Body of pancreas (tissue), 4 donors: ENCODE data around the gene GPR137. TPM values are rescaled to one million over a fixed set of nuclear protein-coding genes. Genes with fewer than 3 reads are reported as not detected.
"Not testable (repeated sequence)": the region's sequence is repeated elsewhere in the genome, so short reads cannot be mapped to it uniquely, and the experiment has no call there.

Experiments used
- ATAC-seq: fragments of 150-250 bp; one replicate; pipeline ENCODE4 v1.9.1; 2016
- DNase-seq, 4 donors: peaks; one replicate each; pipeline ENCODE4 v3.0.0-alpha.2; 2019
- H3K27ac ChIP-seq, 4 donors: fragments of 200-600 bp; sonication (generic); 1 replicate in 3 of 4; 2 replicates in 1 of 4; pipeline versions ENCODE4 v1.5.1 to v1.6.1; 2016 to 2019; ENCODE audit warnings: mild to moderate bottlenecking in 1 of 4, mixed read lengths in 1 of 4, moderate library complexity in 1 of 4
- H3K27me3 ChIP-seq, 2 donors: fragments of 200-600 bp; sonication (generic); one replicate each; pipeline ENCODE4 v1.6.0; 2016; ENCODE audit warnings: mild to moderate bottlenecking in 1 of 2
- H3K36me3 ChIP-seq, 2 donors: fragments of 200-600 bp; sonication (generic); replicated peaks in 1 of 2; 2 replicates each; pipeline ENCODE4 v1.5.1; 2016; ENCODE audit warnings: low read depth in 2 of 2; ENCODE audit not compliant: insufficient read depth in 1 of 2
- H3K4me1 ChIP-seq: fragments of 200-600 bp; sonication (generic); one replicate; pipeline ENCODE4 v1.6.0; 2016
- H3K4me3 ChIP-seq, 2 donors: fragments of 200-600 bp; sonication (generic); 1 replicate in 1 of 2; 2 replicates in 1 of 2; pipeline ENCODE4 v1.5.1; 2016 to 2019
- H3K9me3 ChIP-seq, 3 donors: fragments of 200-600 bp; sonication (generic); 1 replicate in 2 of 3; 2 replicates in 1 of 3; pipeline ENCODE4 v1.5.1; 2016
- POLR2A ChIP-seq, 3 donors: fragments of 450-650 bp; IDR thresholded peaks; one replicate each; pipeline ENCODE4 v1.6.1; 2016; ENCODE audit warnings: antibody characterized with exemption in 3 of 3, mild to moderate bottlenecking in 2 of 3
- WGBS, 2 donors: methylation state at CpG; one replicate each; pipeline ENCODE4 v1.1.5; 2017; 5-methylcytosine and 5-hydroxymethylcytosine counted together
- intact Hi-C: fragments of 100-400 bp; cut with DNase I; formaldehyde crosslinking; loops from one replicate; pipeline ENCODE4 v1.15.1; 2023
- total RNA-seq, 2 donors: library from RNA; depleted of rRNA; stranded (reverse); fragments of >200 nt; gene quantifications; one replicate each; pipeline ENCODE4 v1.1.0, GENCODE V29; 2016
- TF ChIP-seq, protein P1 (sequence below), 7 experiments: fragments of 450-650 bp in 4 of 7; fragments of 200-600 bp in 3 of 7; sonication (generic) in 3 of 7; IDR thresholded peaks; one replicate each; pipeline ENCODE4 v1.5.1; 2016 to 2019; ENCODE audit warnings: antibody characterized with exemption in 7 of 7

Gene GPR137
- total RNA-seq, 2 donors from 2014 or later: 4.4 to 19.4 TPM

DNA sequence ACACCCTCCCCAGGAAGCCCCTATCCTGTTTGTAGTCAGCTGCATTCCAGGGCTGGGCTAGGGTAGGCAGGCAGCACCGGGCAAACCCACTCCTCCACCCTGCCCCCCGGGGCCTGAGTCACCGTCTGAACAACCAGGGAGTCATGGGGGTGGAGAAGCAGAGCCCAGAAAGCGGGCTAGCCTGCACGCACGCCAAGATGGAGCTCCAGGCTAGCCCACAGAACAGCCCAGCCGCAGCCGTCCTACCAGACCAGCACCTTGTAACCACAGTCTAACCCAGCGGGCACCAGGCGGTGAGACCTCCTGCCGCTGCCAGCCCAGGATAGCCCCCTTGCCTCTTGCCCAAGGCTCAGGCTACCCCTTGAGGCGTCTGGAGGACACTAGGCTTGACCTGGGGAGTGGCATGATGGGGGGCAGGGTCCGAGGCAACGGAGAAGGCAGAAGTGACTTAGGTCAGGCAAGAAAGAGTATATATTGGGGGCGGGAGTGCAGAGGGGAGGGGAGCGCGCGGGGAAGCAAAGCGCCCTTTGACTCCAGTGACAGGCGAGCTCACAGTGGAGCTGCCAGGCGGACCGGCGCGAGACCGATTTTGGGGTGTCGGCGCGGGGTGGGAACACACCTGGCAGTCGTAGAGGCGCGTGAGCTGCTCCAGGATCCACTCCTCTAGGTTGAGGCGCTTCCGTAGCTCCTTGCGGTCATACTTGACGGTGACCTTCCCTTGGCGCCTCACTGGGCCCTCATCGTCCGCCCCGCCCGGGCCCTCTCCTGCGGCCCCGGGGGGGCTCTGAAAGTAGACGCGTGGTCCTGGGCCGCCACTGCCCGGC is 39.6 kb upstream of the GPR137 start:
- peaks cover 50% of the 10 kb centered on the region for H3K4me1 ChIP-seq
- DNase-seq: peak; percentile 80 to 91 (median 87)

DNA sequence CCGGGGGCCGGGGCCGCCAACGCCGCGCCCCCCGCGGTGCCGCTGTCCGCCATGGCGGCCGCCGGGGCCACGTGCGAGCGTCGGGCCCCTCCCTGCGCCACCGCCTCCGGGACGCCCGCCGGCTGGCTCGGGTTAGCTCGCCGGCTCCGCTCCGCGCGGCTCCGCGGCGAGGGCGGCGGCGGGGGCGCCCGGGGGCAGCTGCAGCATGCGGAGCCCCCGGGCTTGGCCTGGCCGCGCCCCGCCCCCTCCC is 39.1 kb upstream of the GPR137 start:
- H3K9me3 ChIP-seq, H3K4me3 ChIP-seq, DNase-seq, intact Hi-C loops, H3K27me3 ChIP-seq, H3K36me3 ChIP-seq: not testable (repeated sequence)
- Histone ChIP-seq H3K4me1 (peaks cover 52% of the 10 kb centered on the region), H3K27ac (peak overlapping the region; percentile 91 to 94 (median 92))
- 0% methylated on average over 8 of the region's 43 CpGs; no CpG with 5 or more reads in 1 of the 2 donors for WGBS, 2 donors
- TF ChIP-seq, protein P1, sequence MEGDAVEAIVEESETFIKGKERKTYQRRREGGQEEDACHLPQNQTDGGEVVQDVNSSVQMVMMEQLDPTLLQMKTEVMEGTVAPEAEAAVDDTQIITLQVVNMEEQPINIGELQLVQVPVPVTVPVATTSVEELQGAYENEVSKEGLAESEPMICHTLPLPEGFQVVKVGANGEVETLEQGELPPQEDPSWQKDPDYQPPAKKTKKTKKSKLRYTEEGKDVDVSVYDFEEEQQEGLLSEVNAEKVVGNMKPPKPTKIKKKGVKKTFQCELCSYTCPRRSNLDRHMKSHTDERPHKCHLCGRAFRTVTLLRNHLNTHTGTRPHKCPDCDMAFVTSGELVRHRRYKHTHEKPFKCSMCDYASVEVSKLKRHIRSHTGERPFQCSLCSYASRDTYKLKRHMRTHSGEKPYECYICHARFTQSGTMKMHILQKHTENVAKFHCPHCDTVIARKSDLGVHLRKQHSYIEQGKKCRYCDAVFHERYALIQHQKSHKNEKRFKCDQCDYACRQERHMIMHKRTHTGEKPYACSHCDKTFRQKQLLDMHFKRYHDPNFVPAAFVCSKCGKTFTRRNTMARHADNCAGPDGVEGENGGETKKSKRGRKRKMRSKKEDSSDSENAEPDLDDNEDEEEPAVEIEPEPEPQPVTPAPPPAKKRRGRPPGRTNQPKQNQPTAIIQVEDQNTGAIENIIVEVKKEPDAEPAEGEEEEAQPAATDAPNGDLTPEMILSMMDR (IDR thresholded peaks at IDR 0.05): peak in 2 of 7 experiments; percentile 1 to 15
- ATAC-seq: peak; percentile 11

More for the DNA sequence above, 39.6 kb upstream of the GPR137 start:
- TF ChIP-seq POLR2A (IDR thresholded peaks at IDR 0.05): peak; percentile 68 to 75 (median 74)
- TF ChIP-seq, protein P1 (IDR thresholded peaks at IDR 0.05): peak in 1 of 7 experiments; percentile 17
- H3K9me3 ChIP-seq: no peaks in the 10 kb centered on the region
- no peaks in the 10 kb centered on the region for H3K36me3 ChIP-seq
- H3K27me3 ChIP-seq: no peaks in the 10 kb centered on the region
- H3K4me3 ChIP-seq: peak overlapping the region; percentile 67 to 84
- WGBS, 2 donors: 1 to 2% methylated on average over 20 to 44 of the region's 46 CpGs
- intact Hi-C loops: no loop called here
- H3K27ac ChIP-seq: peak overlapping the region; percentile 91 to 94 (median 92)
- peak; percentile 4 for ATAC-seq

DNA sequence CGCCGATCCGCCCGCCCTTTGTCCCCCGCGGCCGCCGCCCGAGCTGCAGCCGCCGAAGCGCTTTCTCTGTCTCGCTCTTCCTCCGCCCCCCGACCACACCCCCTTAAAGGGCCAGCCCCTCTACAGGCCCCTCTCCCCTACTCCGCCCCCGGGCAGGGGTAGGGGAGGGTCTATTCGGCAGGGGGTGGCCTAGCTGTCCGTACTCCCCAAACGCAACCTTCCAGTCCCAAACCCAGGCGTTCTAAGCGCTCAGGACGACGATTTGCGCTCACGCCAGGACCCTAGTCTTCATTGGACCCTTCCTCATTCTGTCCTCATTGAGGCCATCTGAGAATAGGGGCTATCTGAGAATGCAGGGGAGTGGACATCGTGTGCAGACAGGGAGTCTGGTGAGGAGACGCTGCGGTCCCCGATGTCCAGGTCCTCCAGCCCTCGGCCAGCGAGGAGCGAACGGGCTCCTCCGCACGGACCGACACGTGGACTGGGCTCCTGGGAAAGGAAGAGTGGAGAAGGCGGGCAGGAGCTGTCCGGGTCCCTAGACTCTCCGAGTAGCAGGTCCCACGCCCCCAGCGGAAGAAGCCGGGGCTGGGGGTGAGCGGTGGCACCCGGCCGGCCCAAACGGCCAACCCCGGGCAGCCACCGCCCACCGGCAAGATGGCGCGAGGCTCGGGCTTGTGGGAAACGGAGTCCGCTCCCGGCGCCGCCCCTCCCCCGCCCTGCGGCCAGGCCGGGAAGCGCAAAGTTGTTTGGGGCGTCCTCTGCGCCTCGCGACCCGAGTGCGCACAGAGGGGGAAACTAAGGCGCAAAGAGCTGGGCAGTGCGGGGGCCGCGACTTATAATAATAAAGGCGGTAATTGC is 38.5 kb upstream of the GPR137 start, which contains the start of gene PPP1R14B:
Gene PPP1R14B, minus strand, starts transcription at position 73 of the 858 bp plus-strand sequence. CDS start 270 bp downstream, outside the sequence.
- peaks cover 56% of the 10 kb centered on the region for H3K4me1 ChIP-seq
- no peaks in the 10 kb centered on the region for H3K9me3 ChIP-seq
- peak within 1 kb of the TSS; percentile 67 to 84 for H3K4me3 ChIP-seq
- 0 to 1% methylated on average over 31 to 72 of the region's 74 CpGs for WGBS, 2 donors
- ATAC-seq: peak; percentile 66
- peak within 1 kb of the TSS; percentile 91 to 94 (median 92) for H3K27ac ChIP-seq
- H3K36me3 ChIP-seq: no peaks in the 10 kb centered on the region
- H3K27me3 ChIP-seq: no peaks in the 10 kb centered on the region
- DNase-seq: peak; percentile 88 to 92 (median 90)
- TF ChIP-seq, protein P1 (IDR thresholded peaks at IDR 0.05): peak in 3 of 7 experiments; percentile 7 to 43 (median 32)
- peak in 2 of 3 donors; percentile 51 to 55 for TF ChIP-seq POLR2A (IDR thresholded peaks at IDR 0.05)
- intact Hi-C loops: no loop called here

DNA sequence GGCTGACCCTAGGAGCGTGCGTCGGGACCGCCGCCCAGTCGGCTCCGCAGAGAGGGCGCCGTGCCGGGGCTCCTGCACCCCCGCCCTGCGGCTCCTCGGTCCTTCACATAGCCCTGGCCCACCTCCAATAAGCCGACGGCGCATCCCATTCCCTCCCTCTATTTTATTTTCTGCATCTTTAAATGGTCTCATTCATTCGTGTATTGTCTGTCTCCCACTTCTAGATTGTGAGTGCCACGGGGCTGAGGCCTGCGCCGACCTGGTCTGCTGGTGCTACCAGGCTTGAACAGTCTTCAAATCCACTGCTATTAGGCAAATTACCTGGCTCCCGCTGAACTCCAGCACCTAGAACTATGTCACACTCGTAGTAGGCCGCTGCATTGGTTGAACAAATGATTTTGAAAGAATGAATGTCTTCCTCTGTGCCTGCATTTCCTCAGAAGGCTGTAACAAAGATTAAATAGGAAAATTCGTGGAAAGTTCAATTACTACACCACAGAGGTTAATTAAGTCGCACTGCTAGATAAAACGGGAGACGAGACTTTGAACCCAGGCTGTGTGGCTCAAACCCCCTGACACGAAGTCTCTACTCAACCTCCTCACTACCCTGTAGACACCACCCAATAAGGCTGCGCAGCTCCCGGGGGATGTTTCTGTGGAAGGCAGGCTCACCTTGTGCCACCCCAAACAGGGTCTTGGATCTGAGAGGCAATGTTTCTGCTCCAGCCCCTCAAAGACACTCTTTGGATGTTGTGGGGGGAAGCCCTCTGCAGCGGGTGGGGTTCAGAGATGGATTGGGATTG is 37.7 kb upstream of the GPR137 start:
- ATAC-seq: no peak
- no peaks in the 10 kb centered on the region for H3K9me3 ChIP-seq

More for the DNA sequence above, 37.7 kb upstream of the GPR137 start:
- TF ChIP-seq, protein P1 (IDR thresholded peaks at IDR 0.05): no peak
- TF ChIP-seq POLR2A (IDR thresholded peaks at IDR 0.05): no peak
- Histone ChIP-seq H3K4me3 (peak overlapping the region in 1 of 2 donors; percentile 59), H3K4me1 (peaks cover 56% of the 10 kb centered on the region), H3K27ac (peak overlapping the region in 3 of 4 donors; percentile 58 to 90 (median 86)), H3K36me3 (no peaks in the 10 kb centered on the region), H3K27me3 (no peaks in the 10 kb centered on the region)
- intact Hi-C loops: no loop called here
- 34 to 39% methylated on average over 25 to 31 of the region's 31 CpGs for WGBS, 2 donors
- no peak for DNase-seq
